Endodermal cell (in vitro differentiated cells): ENCODE data around the gene SERPINF2. TPM values are rescaled to one million over a fixed set of nuclear protein-coding genes. Genes with fewer than 3 reads are reported as not detected.
A peak's percentile ranks its signal among the peaks of the same experiment; 100 is the strongest.

Experiments
- DNase-seq: peaks from one replicate; pipeline ENCODE4 v3.0.0-alpha.2; 2017
- H3K27ac ChIP-seq: 2 replicates; pipeline ENCODE4 v1.5.1; 2013; ENCODE audit warnings: mild to moderate bottlenecking, low read depth, low read length, moderate library complexity
- H3K27me3 ChIP-seq: 2 replicates; pipeline ENCODE4 v1.6.1; 2013; ENCODE audit warnings: mild to moderate bottlenecking, low read length, moderate library complexity; ENCODE audit not compliant: insufficient read depth, control insufficient read depth, poor library complexity, severe bottlenecking
- H3K36me3 ChIP-seq: 2 replicates; pipeline ENCODE4 v1.7.0; 2013; ENCODE audit warnings: mild to moderate bottlenecking, low read length, moderate library complexity; ENCODE audit not compliant: control insufficient read depth, insufficient read depth
- H3K4me1 ChIP-seq: one replicate; pipeline ENCODE4 v1.7.0; 2013; ENCODE audit warnings: low read length; ENCODE audit not compliant: control insufficient read depth, insufficient read depth
- H3K4me3 ChIP-seq: 2 replicates; pipeline ENCODE4 v1.5.1; 2013; ENCODE audit warnings: mild to moderate bottlenecking, low read length, moderate library complexity
- H3K9ac ChIP-seq: 2 replicates; pipeline ENCODE4 v1.6.1; 2013; ENCODE audit warnings: mild to moderate bottlenecking, low read length, moderate library complexity; ENCODE audit not compliant: poor library complexity, severe bottlenecking; ENCODE audit errors: extremely low read depth
- H3K9me3 ChIP-seq: 2 replicates; pipeline ENCODE4 v1.6.1; 2013; ENCODE audit warnings: mild to moderate bottlenecking, low read length, moderate library complexity; ENCODE audit not compliant: control insufficient read depth
- H3K27ac Mint-ChIP-seq: 2 replicates; pipeline ENCODE4 v1.8.0; 2020; ENCODE audit warnings: mixed read lengths
- H3K27me3 Mint-ChIP-seq: 2 replicates; pipeline ENCODE4 v1.8.0; 2021; ENCODE audit warnings: mild to moderate bottlenecking, mixed read lengths; ENCODE audit not compliant: insufficient read depth
- H3K36me3 Mint-ChIP-seq: 2 replicates; pipeline ENCODE4 v1.8.0; 2020; ENCODE audit warnings: low read depth, mixed read lengths
- H3K4me1 Mint-ChIP-seq: 2 replicates; pipeline ENCODE4 v1.8.0; 2020; ENCODE audit warnings: mixed read lengths
- H3K4me3 Mint-ChIP-seq: 2 replicates; pipeline ENCODE4 v1.8.0; 2020; ENCODE audit warnings: mild to moderate bottlenecking, moderate library complexity, mixed read lengths
- H3K9me3 Mint-ChIP-seq: 2 replicates; pipeline ENCODE4 v1.8.0; 2020; ENCODE audit warnings: mild to moderate bottlenecking, mixed read lengths
- CTCF ChIP-seq: fragments of 200-600 bp; sonication (generic); conservative IDR thresholded peaks from 2 replicates; pipeline ENCODE4 v1.5.0; 2021; ENCODE audit warnings: antibody characterized with exemption, mild to moderate bottlenecking
- WGBS, 2 experiments: methylation state at CpG; one replicate each; pipeline versions ENCODE4 v1.1.5 to v1.1.7; 2013; ENCODE audit warnings: missing lambda C conversion rate in 2 of 2, mixed read lengths in 1 of 2; ENCODE audit not compliant: insufficient coverage in 1 of 2, insufficient read length in 1 of 2; 5-methylcytosine and 5-hydroxymethylcytosine counted together
- total RNA-seq, 2 donors: library from RNA; stranded (reverse); fragmentation: NEBNext Ultra II Directional in 1 of 2; extraction: Animal tissue kit (Norgen Biotek cat#: 25700) in 1 of 2; gene quantifications; 2 replicates in 1 of 2; 3 replicates in 1 of 2; pipeline ENCODE4 v1.2.1, GENCODE V29; 2021

SERPINF2 gene
- total RNA-seq, 2 donors from 2014 or later, result 0.86 to 1.8 TPM

DNA sequence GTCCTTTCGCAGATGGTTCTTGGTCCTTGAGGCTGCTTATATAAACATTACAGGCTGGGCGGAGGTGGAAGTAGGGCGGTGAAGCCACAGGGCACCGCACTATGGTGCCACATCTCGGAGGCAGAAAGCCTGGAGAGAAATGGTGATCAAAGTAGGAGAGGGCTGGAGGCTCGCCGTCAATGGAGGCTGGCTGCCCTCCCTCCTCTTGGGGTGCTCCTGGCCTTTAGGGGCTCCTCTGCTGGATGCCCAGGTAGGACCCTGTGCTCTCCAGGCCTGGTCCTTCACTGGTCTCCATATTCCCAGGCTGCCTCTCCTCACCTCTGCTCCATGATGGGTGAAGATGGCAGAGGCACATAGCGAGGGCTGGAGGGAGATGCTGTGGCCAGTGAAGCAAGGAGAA is 30.4 kb upstream of the SERPINF2 start:
- H3K27me3 Mint-ChIP-seq, result peaks cover 6% of the 10 kb centered on the region
- peaks cover 25% of the 10 kb centered on the region for H3K36me3 ChIP-seq
- no peak for TF ChIP-seq CTCF
- no peak overlapping the region for H3K4me3 ChIP-seq
- H3K9me3 Mint-ChIP-seq, result no peaks in the 10 kb centered on the region
- H3K9ac ChIP-seq, result no peak overlapping the region
- H3K27me3 ChIP-seq, result no peaks in the 10 kb centered on the region
- H3K36me3 Mint-ChIP-seq, result peaks cover 15% of the 10 kb centered on the region
- H3K4me1 ChIP-seq, result peaks cover 11% of the 10 kb centered on the region
- no peaks in the 10 kb centered on the region for H3K9me3 ChIP-seq
- DNase-seq, result no peak
- 97 to 100% methylated on average over 5 to 8 of the region's 8 CpGs for WGBS, 2 experiments
- H3K4me3 Mint-ChIP-seq, result no peak overlapping the region
- no peak overlapping the region for H3K27ac Mint-ChIP-seq
- H3K4me1 Mint-ChIP-seq, result peaks cover 17% of the 10 kb centered on the region
- H3K27ac ChIP-seq, result no peak overlapping the region

DNA sequence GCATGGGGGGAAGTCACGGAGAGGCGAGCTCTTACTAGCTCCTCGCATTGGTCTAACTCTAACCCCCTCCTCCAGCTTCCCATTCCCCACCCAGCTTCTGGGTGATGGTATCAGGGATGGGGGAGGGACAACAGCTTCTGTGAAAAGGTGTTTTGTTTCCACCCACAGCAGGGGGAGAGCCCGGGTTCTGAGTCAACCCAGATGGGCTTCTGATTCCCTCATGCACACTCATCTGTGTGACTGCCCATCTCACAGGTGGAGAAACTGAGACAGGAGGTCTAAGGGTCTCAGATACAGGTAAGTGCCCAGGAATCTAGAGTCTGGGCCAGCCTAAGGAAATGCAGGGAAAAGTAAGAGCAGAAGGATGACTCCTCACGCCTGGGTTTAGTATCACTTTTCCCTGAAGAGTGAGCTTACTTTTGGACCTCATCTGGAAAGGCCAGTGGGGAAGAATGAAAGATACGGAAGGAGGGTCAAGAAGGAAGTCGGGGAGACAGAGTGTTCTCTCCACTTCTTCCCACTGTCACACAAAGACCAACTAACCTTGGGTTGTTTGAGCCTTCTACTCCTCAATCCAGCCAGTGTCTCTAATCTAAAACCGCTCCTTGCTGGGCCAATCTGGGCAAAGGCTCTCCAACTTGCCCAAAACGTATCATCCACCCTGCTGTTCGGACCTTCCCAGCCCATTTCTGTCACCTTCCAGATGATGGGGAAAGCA is 29.4 kb upstream of the SERPINF2 start:
- Histone ChIP-seq H3K27ac (no peak overlapping the region), H3K4me1 (peaks cover 12% of the 10 kb centered on the region), H3K4me3 (peak overlapping the region; percentile 93), H3K36me3 (peaks cover 25% of the 10 kb centered on the region), H3K9me3 (no peaks in the 10 kb centered on the region), H3K9ac (no peak overlapping the region), H3K27me3 (no peaks in the 10 kb centered on the region)
- TF ChIP-seq CTCF, result no peak
- 56 to 72% methylated on average over 5 to 8 of the region's 10 CpGs for WGBS, 2 experiments
- peaks cover 22% of the 10 kb centered on the region for H3K4me1 Mint-ChIP-seq
- H3K27ac Mint-ChIP-seq, result peak overlapping the region; percentile 76
- no peak for DNase-seq
- H3K4me3 Mint-ChIP-seq, result peak overlapping the region; percentile 84
- H3K27me3 Mint-ChIP-seq, result peaks cover 4% of the 10 kb centered on the region
- H3K36me3 Mint-ChIP-seq, result peaks cover 15% of the 10 kb centered on the region
- no peaks in the 10 kb centered on the region for H3K9me3 Mint-ChIP-seq

GRCh38 chr17:1713878-1714426 is 28.7 kb upstream of the SERPINF2 start:
- H3K27me3 Mint-ChIP-seq, result peaks cover 4% of the 10 kb centered on the region
- H3K9me3 Mint-ChIP-seq, result no peaks in the 10 kb centered on the region
- TF ChIP-seq CTCF, result peak; percentile 79
- H3K36me3 Mint-ChIP-seq, result peaks cover 15% of the 10 kb centered on the region
- H3K27ac ChIP-seq, result peak overlapping the region; percentile 88
- H3K4me3 ChIP-seq, result peak overlapping the region; percentile 93
- peaks cover 25% of the 10 kb centered on the region for H3K36me3 ChIP-seq
- H3K9ac ChIP-seq, result peak overlapping the region; percentile 78
- 4 to 8% methylated on average over 8 to 11 of the region's 11 CpGs for WGBS, 2 experiments
- H3K4me1 ChIP-seq, result peaks cover 15% of the 10 kb centered on the region
- peaks cover 22% of the 10 kb centered on the region for H3K4me1 Mint-ChIP-seq
- H3K27me3 ChIP-seq, result no peaks in the 10 kb centered on the region
- H3K9me3 ChIP-seq, result no peaks in the 10 kb centered on the region
- peak; percentile 94 for DNase-seq
- H3K4me3 Mint-ChIP-seq, result peak overlapping the region; percentile 84
- H3K27ac Mint-ChIP-seq, result peak overlapping the region; percentile 76
